Endothelial cell of umbilical vein (primary cell): ENCODE data around the gene RIPOR3.

Source experiments
- CTCF ChIP-seq, 2 donors: IDR thresholded peaks; 1 replicate in 1 of 2; 2 replicates in 1 of 2; pipeline ENCODE4 v1.5.1; 2011; ENCODE audit warnings: low read length in 2 of 2, mild to moderate bottlenecking in 2 of 2, moderate library complexity in 2 of 2, control low read depth in 1 of 2, inconsistent platforms in 1 of 2, low read depth in 1 of 2; ENCODE audit not compliant: insufficient read depth in 1 of 2; ENCODE audit errors: extremely low read depth in 1 of 2
- EZH2 ChIP-seq: IDR thresholded peaks from 2 replicates; pipeline ENCODE4 v1.6.1; 2012; ENCODE audit warnings: borderline replicate concordance, low read depth, mild to moderate bottlenecking, moderate library complexity, low read length, inconsistent platforms; ENCODE audit not compliant: severe bottlenecking
- MYC ChIP-seq: IDR thresholded peaks from one replicate; pipeline ENCODE4 v1.6.1; 2011; ENCODE audit warnings: mild to moderate bottlenecking, low read depth, low read length
- POLR2A ChIP-seq: IDR thresholded peaks from 2 replicates; pipeline ENCODE4 v1.6.1; 2012; ENCODE audit warnings: low read depth, mild to moderate bottlenecking, control low read depth, low read length
- POLR2AphosphoS5 ChIP-seq: IDR thresholded peaks from 2 replicates; pipeline ENCODE4 v1.6.1; 2012; ENCODE audit warnings: low read depth, mild to moderate bottlenecking, control low read depth, low read length, moderate library complexity; ENCODE audit not compliant: insufficient read depth

- TF ChIP-seq CTCF (IDR thresholded peaks at IDR 0.05; ENCODE audit: extremely low read depth in 1 of 2, insufficient read depth in 1 of 2, low read depth in 1 of 2, low read length in 2 of 2) (no peak), EZH2 (no peak), POLR2A (no peak), POLR2AphosphoS5 (no peak), MYC (no peak)
Measured at GRCh38 chr20:50545126-50545525, 146.2 kb downstream of the RIPOR3 start.
